GM19328 (cell line): ENCODE measurements around the gene RFNG.

Experiments used
- ATAC-seq: cut with Tn5 transposase; IDR thresholded peaks from one replicate; pipeline ENCODE4 v1.9.1; 2021; ENCODE audit warnings: mild to moderate bottlenecking, moderate library complexity; ENCODE audit not compliant: unreplicated experiment

Gene RFNG

GRCh38 chr17:82060001-82060380, 8.4 kb upstream of the RFNG start:
- no peak for ATAC-seq

GRCh38 chr17:82059272-82060000, 7.8 kb upstream of the RFNG start:
- no peak for ATAC-seq

- ATAC-seq, result no peak
Observed at GRCh38 chr17:82058855-82059249, 7.2 kb upstream of the RFNG start.

DNA sequence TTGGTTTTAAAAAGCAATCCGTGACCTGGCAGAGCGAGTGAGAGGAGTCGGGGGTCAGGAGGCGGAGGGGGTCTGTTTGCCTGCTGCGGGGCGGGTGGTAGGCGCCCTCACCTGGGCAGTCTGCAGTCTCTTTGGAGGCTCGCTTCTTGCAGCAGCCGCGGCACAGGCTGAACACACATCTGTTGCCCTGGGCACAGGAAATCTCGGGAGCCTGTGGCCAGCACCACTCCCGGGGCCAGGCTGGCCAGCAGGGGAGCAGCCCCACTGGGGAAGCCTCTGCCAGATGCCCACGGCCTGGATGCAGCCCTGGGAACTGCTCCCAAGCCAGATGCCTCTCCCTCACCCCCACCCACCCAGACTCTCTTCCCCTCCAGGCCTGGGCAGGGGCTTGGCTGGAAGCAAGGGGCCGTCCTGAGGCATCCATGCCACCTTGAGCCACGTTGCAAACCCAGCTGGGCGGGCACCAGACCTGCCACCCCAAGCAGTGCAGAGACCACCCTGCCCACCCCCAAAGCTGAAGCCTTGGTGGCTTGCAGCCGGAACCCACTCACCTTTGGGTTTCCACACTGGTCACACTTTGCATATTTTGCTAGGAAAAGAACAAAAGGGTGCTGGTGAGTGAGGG, 6.7 kb upstream of the RFNG start:
- ATAC-seq, result no peak

- no peak for ATAC-seq
Observed at GRCh38 chr17:82056729-82057621, 5.4 kb upstream of the RFNG start.

DNA sequence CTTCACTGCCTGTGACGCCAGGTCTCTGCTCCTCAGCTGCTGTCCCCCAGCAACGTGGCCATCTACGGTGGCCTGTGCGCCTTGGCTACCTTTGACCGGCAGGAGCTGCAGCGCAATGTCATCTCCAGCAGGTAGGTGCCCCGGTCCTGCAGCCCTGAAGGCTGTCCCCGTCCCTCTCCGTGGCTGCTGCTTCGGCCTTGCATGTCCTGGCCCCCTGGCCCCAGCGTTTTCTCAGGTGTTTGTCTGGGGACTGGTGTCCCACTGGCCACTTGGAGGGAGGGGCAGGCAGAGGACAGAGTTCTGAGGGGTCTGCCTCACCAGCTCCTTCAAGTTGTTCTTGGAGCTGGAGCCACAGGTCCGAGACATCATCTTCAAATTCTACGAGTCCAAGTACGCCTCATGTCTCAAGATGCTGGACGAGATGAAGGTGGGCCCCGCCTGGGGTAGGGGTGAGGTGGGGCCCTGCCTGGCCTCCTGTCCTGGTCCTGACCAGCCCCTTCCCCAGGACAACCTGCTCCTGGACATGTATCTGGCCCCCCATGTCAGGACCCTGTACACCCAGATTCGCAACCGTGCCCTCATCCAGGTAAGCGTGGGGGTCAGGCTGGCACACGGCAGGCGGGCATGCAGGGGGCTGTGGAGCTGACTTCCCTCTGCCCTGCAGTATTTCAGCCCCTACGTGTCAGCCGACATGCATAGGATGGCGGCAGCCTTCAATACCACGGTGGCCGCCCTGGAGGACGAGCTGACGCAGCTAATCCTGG, 4.5 kb upstream of the RFNG start:
- no peak for ATAC-seq

DNA sequence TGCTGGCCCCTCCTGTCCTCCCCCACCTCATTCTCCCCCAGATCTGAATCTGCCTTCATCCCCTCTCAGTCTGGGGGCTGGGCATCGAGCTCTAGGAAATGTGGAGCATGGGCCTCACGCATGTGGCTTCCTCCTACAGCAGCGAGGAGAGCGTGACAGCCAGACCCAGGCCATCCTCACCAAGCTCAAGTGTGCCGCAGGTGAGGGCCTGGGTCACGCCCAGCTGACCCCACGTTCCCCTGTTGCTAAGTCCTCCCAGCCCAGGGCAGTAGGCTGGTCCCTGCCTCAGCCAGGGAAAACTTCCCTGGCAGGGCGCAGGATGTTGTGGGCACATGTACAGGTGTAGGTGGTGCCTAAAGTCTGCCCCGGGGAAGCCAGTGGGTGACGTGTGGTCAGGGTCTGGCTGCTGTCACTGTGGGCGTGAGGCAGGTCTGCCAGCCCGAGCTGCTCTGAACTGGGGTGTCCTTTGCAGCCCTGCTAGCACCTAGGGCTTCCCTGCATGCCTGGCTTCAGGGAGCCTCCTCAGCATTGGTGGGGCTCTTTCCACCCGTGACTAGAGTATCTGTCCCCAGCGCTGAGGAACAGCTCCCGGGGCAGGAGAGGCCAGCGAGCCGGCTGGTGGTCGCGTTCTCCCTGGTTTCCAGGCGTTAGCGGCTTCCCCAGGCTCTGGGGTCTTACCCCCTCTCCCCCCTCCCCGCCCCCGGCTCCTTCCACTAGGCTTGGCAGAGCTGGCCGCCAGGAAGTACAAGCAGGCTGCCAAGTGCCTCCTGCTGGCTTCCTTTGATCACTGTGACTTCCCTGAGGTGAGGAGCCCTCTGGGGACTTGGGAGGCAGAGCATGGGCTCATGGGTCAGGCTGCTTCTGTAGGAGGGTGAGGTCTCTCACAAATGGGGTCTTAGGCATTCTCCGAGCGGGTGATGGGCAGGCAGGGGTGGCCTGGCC, 3.7 kb upstream of the RFNG start:
- no peak for ATAC-seq

- no peak for ATAC-seq
Observed at GRCh38 chr17:82054351-82055022, 2.9 kb upstream of the RFNG start.

DNA sequence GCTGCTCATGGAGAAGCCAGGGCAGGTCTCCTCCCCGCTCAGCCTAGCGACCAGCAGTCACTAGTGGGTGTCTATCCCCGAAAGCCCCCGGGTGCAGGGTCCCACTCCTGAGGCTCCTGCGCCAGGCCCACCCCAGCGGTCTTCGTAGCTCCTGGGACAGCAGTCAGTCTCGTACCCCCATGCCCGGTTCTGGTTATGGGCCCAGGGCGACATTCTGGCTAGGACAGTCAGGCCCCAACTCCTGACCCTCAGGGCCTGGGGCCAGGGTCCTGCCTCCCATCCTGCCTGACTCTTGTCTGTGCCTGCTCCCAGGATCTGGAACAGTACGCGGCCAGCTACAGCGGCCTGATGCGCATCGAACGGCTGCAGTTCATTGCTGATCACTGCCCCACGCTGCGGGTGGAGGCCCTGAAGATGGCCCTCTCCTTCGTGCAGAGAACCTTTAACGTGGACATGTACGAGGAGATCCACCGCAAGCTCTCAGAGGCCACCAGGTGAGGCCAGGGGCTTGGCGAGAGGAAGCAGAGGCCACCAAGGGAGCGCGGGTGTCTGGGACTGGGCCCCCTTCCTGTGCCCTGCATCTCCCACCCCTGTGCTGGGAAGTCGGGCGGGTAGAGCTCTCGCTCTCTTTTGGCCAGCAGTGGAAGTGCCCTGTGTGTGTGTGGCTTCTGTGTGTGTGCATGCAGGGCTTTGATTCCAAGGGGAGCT, 2.1 kb upstream of the RFNG start:
- no peak for ATAC-seq

- no peak for ATAC-seq
Observed at GRCh38 chr17:82053130-82053529, 1.5 kb upstream of the RFNG start.

DNA sequence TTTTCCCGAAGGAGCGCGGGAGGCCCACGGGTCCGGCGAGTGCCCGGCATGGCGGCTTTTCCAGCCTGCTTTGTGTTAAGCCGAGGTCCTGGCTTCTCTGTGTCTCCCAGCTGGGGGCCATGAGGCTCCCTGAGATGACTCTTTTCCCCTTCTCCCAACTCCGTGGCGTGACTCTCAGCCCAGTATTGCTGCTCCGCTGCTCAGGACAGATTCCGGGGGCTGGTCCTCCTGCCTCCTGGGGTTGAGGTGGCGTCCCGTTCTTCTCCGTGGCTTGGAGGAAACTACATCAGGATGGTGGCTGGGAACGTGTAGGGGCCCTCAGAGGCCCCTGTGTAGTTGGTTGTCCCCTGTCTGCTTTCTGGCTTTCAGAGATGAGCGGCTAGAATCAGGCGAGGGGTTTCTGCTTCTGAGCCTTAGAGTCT, 1.0 kb upstream of the RFNG start:
- no peak for ATAC-seq

DNA sequence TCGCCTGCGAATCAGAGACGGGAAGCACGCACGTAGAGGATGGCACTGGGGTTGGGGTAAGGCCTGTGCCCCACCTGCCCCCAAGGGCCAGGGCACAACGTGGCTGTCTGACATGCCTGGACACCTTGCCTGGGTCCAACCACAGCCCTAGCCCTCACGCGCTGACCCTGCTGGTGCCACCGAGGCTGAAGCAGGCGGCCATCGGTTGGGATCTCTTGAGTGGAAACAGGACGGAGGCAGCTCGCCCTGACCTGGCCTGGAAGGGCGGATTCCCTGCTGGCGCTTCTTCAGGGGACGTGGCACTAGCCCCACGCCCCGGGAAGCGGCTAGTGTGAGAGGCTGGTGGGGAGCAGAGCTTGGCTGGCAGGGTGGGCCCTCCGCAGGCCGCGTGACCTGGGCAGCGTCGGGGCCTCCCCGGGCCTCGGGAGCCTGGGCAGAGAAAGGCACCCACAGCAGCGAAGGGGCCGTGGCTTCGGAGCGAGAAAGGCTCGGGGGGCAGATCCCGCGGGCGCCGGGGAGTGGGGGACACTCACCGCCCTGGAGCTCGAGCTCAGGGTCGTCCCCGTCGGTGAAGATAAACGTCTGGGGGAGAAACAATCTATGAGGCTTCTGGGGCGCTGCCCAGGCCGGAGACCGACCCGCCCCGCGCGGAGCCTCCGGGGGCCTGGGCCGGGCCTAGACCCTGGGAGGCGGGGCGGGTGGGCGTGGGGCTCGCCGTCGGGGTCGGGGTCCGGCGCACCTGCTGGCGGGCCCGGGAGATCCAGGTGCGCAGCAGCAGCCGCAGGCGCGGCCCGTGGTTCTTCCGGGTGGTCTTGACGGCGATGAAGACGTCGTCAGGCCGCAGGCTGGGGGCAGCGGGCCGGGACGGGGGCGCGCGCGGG, 610 bp downstream of the RFNG start:
- no peak for ATAC-seq

GRCh38 chr17:82050152-82050760, 1.4 kb downstream of the RFNG start:
- no peak for ATAC-seq

DNA sequence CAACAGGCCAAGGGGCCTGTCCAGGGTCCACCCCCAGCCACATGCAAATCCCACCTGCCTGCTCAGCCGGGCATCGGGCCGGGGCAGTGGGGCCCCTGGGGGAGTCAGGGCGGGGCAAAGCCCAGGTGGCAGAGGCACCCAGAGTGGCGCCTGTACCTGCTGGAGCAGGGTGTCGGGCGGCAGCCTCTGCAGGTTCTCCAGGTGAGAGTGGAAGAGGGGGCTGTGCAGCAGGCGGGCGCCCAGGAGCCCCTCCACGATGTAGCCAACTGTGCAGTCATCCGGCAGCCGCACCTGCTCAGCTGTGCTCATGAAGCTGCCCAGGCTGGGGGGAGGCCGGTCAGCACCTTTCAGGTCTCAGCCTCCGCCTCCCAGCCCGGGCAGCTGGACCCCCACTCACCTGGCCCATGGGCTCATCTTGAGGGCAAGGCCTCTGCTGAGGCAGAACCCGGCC, 2.1 kb downstream of the RFNG start:
- no peak for ATAC-seq

- no peak for ATAC-seq
Observed at GRCh38 chr17:82049106-82049505, 2.5 kb downstream of the RFNG start.

DNA sequence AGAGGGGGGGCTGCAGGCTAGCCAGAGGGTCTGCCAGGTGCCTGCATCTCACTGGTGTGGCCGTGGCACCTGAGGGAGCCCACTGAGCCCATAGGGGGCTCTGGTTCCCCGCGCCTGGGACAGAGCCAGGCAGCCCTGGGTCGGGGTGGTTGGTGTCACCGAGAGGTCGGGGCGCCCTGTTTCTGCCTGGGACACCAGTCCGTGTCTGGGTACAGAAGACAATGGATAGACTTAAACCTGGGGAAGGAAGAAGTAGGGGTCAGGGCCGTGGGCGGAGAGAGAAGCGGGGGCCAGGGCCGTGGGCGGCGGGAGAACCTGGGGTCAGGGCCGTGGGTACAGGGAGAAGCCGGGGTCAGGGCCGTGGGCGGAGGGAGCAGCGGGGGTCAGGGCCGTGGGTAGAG, 3.0 kb downstream of the RFNG start:
- ATAC-seq, result no peak

DNA sequence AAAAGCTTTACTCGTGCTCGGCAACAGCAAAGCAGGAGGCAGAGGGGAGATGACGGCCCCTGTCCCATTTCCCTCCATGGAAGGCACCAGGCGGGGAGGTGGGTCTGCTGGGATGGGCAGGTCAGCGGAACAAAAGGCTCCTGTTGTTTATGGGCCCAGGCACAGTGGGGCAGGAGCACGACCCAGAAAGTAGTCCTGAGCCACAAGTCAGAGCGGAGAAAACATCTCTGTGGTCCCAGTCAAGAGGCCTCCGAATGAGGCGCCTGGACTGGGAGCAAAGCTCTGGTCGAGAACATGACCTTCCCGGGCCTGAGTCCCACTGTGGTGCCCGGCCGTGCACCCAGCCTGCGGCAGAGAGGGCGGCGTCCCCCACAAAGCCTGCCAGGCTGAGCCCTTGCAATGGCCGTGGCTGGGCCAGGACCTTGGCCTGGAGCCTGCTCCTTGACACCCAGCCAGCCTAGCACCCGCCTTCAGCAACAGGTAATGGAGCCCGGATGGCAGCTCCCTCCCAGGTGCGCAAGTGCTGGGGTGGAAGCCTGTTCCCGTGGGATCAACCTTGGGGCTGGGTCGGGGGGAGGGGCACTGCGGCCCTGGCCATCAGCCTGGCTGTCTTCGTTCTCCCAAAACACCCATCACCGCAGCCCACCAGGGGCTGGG, 3.6 kb downstream of the RFNG start:
- ATAC-seq, result no peak
